Liver (tissue), 9 donors: ENCODE measurements around the gene MAN2B2. TPM values are rescaled to one million over a fixed set of nuclear protein-coding genes. Genes with fewer than 3 reads are reported as not detected.

Experiments used
- DNase-seq: peaks from one replicate; pipeline ENCODE4 v3.0.0-alpha.2; 2017; ENCODE audit warnings: low spot score
- H3K27ac ChIP-seq, 2 donors: one replicate each; pipeline ENCODE4 v1.7.0; 2013; ENCODE audit warnings: inconsistent platforms in 2 of 2, low read length in 2 of 2, control low read depth in 1 of 2, low read depth in 1 of 2, mild to moderate bottlenecking in 1 of 2
- H3K27me3 ChIP-seq, 4 donors: one replicate each; pipeline versions ENCODE4 v1.6.1 to v1.7.0; 2013; ENCODE audit warnings: low read length in 3 of 4, inconsistent platforms in 1 of 4, mild to moderate bottlenecking in 1 of 4, moderate library complexity in 1 of 4; ENCODE audit not compliant: control insufficient read depth in 4 of 4, insufficient read depth in 4 of 4
- H3K36me3 ChIP-seq, 4 donors: one replicate each; pipeline versions ENCODE4 v1.6.1 to v1.7.0; 2013; ENCODE audit warnings: low read length in 3 of 4, mild to moderate bottlenecking in 3 of 4, low read depth in 1 of 4, moderate library complexity in 1 of 4; ENCODE audit not compliant: control insufficient read depth in 4 of 4, insufficient read depth in 3 of 4
- H3K4me1 ChIP-seq, 4 donors: one replicate each; pipeline versions ENCODE4 v1.6.1 to v1.7.0; 2013; ENCODE audit warnings: low read length in 3 of 4, mild to moderate bottlenecking in 3 of 4, moderate library complexity in 1 of 4; ENCODE audit not compliant: control insufficient read depth in 4 of 4, insufficient read depth in 4 of 4
- H3K4me3 ChIP-seq, 3 donors: one replicate each; pipeline versions ENCODE4 v1.6.1 to v1.7.0; 2013; ENCODE audit warnings: low read length in 3 of 3, control low read depth in 1 of 3, low read depth in 1 of 3, mild to moderate bottlenecking in 1 of 3
- H3K9ac ChIP-seq, 2 donors: one replicate each; pipeline ENCODE4 v1.7.0; 2013; ENCODE audit warnings: low read length in 2 of 2, mild to moderate bottlenecking in 2 of 2, moderate library complexity in 2 of 2, control low read depth in 1 of 2, low read depth in 1 of 2
- H3K9me3 ChIP-seq, 4 donors: one replicate each; pipeline versions ENCODE4 v1.6.1 to v1.7.0; 2013; ENCODE audit warnings: low read length in 3 of 4; ENCODE audit not compliant: control insufficient read depth in 4 of 4
- ATF3 ChIP-seq: IDR thresholded peaks from 2 replicates; pipeline ENCODE4 v1.6.1; 2016; ENCODE audit warnings: antibody characterized with exemption
- CTCF ChIP-seq: fragments of 150-350 bp; IDR thresholded peaks from 2 replicates; pipeline ENCODE4 v1.5.1; 2017; ENCODE audit warnings: improper control_type of control experiment, low read depth, low read length; ENCODE audit not compliant: missing input control
- EGR1 ChIP-seq, 2 donors: IDR thresholded peaks; 2 replicates each; pipeline ENCODE4 v1.6.1; 2016 to 2018; ENCODE audit warnings: antibody characterized with exemption in 2 of 2, low read depth in 2 of 2
- FOXA1 ChIP-seq: IDR thresholded peaks from 2 replicates; pipeline ENCODE4 v1.6.1; 2016; ENCODE audit warnings: antibody characterized with exemption
- FOXA2 ChIP-seq: IDR thresholded peaks from 2 replicates; pipeline ENCODE4 v1.6.1; 2016; ENCODE audit warnings: antibody characterized with exemption
- GABPA ChIP-seq, 2 donors: IDR thresholded peaks in 1 of 2; conservative IDR thresholded peaks in 1 of 2; 2 replicates each; pipeline ENCODE4 v1.6.1; 2016; ENCODE audit warnings: antibody characterized with exemption in 2 of 2, mild to moderate bottlenecking in 1 of 2, moderate library complexity in 1 of 2
- HNF4A ChIP-seq, 2 donors: conservative IDR thresholded peaks; 2 replicates each; pipeline ENCODE4 v1.6.1; 2016; ENCODE audit warnings: antibody characterized with exemption in 2 of 2, mild to moderate bottlenecking in 2 of 2
- HNF4G ChIP-seq: IDR thresholded peaks from 2 replicates; pipeline ENCODE4 v1.6.1; 2016; ENCODE audit warnings: antibody characterized with exemption
- JUND ChIP-seq, 2 donors: IDR thresholded peaks; 2 replicates each; pipeline ENCODE4 v1.6.1; 2016; ENCODE audit warnings: antibody characterized with exemption in 2 of 2
- MAX ChIP-seq: IDR thresholded peaks from 2 replicates; pipeline ENCODE4 v1.6.1; 2016; ENCODE audit warnings: antibody characterized with exemption
- NR2F2 ChIP-seq: IDR thresholded peaks from 2 replicates; pipeline ENCODE4 v1.6.1; 2016; ENCODE audit warnings: antibody characterized with exemption
- RAD21 ChIP-seq, 2 donors: IDR thresholded peaks; 2 replicates each; pipeline ENCODE4 v1.6.1; 2016; ENCODE audit warnings: antibody characterized with exemption in 2 of 2, mild to moderate bottlenecking in 2 of 2
- REST ChIP-seq: IDR thresholded peaks from 2 replicates; pipeline ENCODE4 v1.6.1; 2016; ENCODE audit warnings: antibody characterized with exemption, mild to moderate bottlenecking
- RXRA ChIP-seq, 2 donors: IDR thresholded peaks; 2 replicates each; pipeline ENCODE4 v1.6.1; 2017 to 2018; ENCODE audit warnings: antibody characterized with exemption in 2 of 2, mild to moderate bottlenecking in 1 of 2
- SP1 ChIP-seq: IDR thresholded peaks from 2 replicates; pipeline ENCODE4 v1.6.1; 2018; ENCODE audit warnings: antibody characterized with exemption, mild to moderate bottlenecking
- TAF1 ChIP-seq: conservative IDR thresholded peaks from 2 replicates; pipeline ENCODE4 v1.6.1; 2016; ENCODE audit warnings: antibody characterized with exemption, mild to moderate bottlenecking
- YY1 ChIP-seq: IDR thresholded peaks from 2 replicates; pipeline ENCODE4 v1.6.1; 2016; ENCODE audit warnings: antibody characterized with exemption, mild to moderate bottlenecking
- ZBTB33 ChIP-seq: IDR thresholded peaks from 2 replicates; pipeline ENCODE4 v1.6.1; 2016; ENCODE audit warnings: antibody characterized with exemption
- WGBS: extraction: QIAGEN DNeasy Blood & Tissue Kit; methylation state at CpG from one replicate; pipeline ENCODE4 v1.1.7; 2013; 5-methylcytosine and 5-hydroxymethylcytosine counted together
- polyA plus RNA-seq, 2 donors: library from polyadenylated mRNA; stranded (reverse) in 1 of 2; unstranded in 1 of 2; fragments of 200-250 nt in 1 of 2; fragments of >200 nt in 1 of 2; fragmentation: Nextera tagmentation in 1 of 2; extraction: Ambion mirVana in 1 of 2; gene quantifications; one replicate each; pipeline versions ENCODE4 v1.2.1 to v1.2.3, GENCODE V29; 2013 to 2015
- total RNA-seq, 2 donors: library from RNA; depleted of rRNA; stranded (reverse); fragments of >200 nt; gene quantifications; one replicate each; pipeline ENCODE4 v1.2.3, GENCODE V29; 2014
- donor health status: healthy.
- donor health status: healthy.
- donor health status: healthy.
- donor health status: healthy.
- donor health status: healthy.

MAN2B2 gene
- total and polyA plus RNA-seq, 4 donors = 14.7 to 29.7 (median 22.5) TPM

- Histone ChIP-seq H3K4me3 (no peak overlapping the region), H3K4me1 (peaks cover 4 to 7% (median 5%) of the 10 kb centered on the region in 4 donors), H3K9ac (no peak overlapping the region), H3K9me3 (no peaks in the 10 kb centered on the region), H3K36me3 (no peaks in the 10 kb centered on the region), H3K27me3 (peaks cover 0 to 5% (median 4%) of the 10 kb centered on the region in 4 donors), H3K27ac (no peak overlapping the region)
- no peak for DNase-seq
- WGBS = 52% methylated on average over 16 of the region's 16 CpGs
- TF ChIP-seq ZBTB33 = no peak
- TF ChIP-seq EGR1 (IDR thresholded peaks at IDR 0.05; ENCODE audit: low read depth in 2 of 2) = no peak
Measured at GRCh38 chr4:6561706-6562371, 13.2 kb upstream of the MAN2B2 start.

- no peak for DNase-seq
- peak overlapping the region in 1 of 3 donors; percentile 55 for H3K4me3 ChIP-seq
- 2% methylated on average over 127 of the region's 127 CpGs for WGBS
Measured at GRCh38 chr4:6562931-6563901, 11.8 kb upstream of the MAN2B2 start.

More at GRCh38 chr4:6562931-6563901, 11.8 kb upstream of the MAN2B2 start:
- peaks cover 4 to 7% (median 5%) of the 10 kb centered on the region in 4 donors for H3K4me1 ChIP-seq
- no peak overlapping the region for H3K9ac ChIP-seq
- H3K9me3 ChIP-seq = no peaks in the 10 kb centered on the region
- H3K36me3 ChIP-seq = no peaks in the 10 kb centered on the region
- TF ChIP-seq HNF4G = no peak
- no peak for TF ChIP-seq HNF4A (conservative IDR thresholded peaks at IDR 0.05)
- TF ChIP-seq FOXA2 = no peak
- no peak for TF ChIP-seq ATF3
- no peak for TF ChIP-seq JUND (IDR thresholded peaks at IDR 0.05)
- TF ChIP-seq RXRA (IDR thresholded peaks at IDR 0.05) = no peak
- no peak for TF ChIP-seq REST
- no peak for TF ChIP-seq SP1
- no peak for TF ChIP-seq ZBTB33
- no peak for TF ChIP-seq YY1
- TF ChIP-seq NR2F2 = no peak
- TF ChIP-seq FOXA1 = no peak
- no peak for TF ChIP-seq CTCF
- no peak for TF ChIP-seq GABPA (IDR thresholded peaks at IDR 0.05 in 1 of 2, conservative IDR thresholded peaks at IDR 0.05 in 1 of 2)
- no peak for TF ChIP-seq EGR1 (IDR thresholded peaks at IDR 0.05; ENCODE audit: low read depth in 2 of 2)
- TF ChIP-seq TAF1 = no peak
- TF ChIP-seq RAD21 (IDR thresholded peaks at IDR 0.05) = no peak
- no peak for TF ChIP-seq MAX
- no peak overlapping the region for H3K27ac ChIP-seq
- peaks cover 0 to 5% (median 4%) of the 10 kb centered on the region in 4 donors for H3K27me3 ChIP-seq
